GM12874 (cell line): ENCODE measurements around the gene PTTG1.

Experiments used
- TF ChIP-seq, protein P1 (sequence below): IDR thresholded peaks from 2 replicates; pipeline ENCODE4 v1.5.1; 2011; ENCODE audit warnings: low read depth, mild to moderate bottlenecking, control low read depth, low read length, moderate library complexity; ENCODE audit not compliant: insufficient read depth

PTTG1 gene

DNA sequence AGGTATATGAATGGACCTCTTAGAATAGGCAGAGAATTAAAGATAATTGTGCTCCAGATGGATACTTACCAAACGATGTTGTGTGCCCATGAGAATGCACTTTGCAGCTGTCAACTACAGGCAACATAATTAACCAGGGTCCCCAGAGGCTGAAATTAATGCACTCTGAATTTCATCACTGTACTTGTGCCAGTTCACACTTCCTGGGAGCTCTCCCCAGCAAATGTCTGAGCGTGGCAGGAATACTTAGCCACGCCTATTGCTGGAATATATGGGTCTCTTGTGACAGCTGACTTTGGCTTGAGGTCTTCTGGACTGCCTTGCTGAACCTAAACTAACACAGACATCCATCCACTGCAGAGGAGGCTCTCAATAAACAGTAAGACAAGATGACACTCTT is 39.3 kb upstream of the PTTG1 start:
- TF ChIP-seq, protein P1, sequence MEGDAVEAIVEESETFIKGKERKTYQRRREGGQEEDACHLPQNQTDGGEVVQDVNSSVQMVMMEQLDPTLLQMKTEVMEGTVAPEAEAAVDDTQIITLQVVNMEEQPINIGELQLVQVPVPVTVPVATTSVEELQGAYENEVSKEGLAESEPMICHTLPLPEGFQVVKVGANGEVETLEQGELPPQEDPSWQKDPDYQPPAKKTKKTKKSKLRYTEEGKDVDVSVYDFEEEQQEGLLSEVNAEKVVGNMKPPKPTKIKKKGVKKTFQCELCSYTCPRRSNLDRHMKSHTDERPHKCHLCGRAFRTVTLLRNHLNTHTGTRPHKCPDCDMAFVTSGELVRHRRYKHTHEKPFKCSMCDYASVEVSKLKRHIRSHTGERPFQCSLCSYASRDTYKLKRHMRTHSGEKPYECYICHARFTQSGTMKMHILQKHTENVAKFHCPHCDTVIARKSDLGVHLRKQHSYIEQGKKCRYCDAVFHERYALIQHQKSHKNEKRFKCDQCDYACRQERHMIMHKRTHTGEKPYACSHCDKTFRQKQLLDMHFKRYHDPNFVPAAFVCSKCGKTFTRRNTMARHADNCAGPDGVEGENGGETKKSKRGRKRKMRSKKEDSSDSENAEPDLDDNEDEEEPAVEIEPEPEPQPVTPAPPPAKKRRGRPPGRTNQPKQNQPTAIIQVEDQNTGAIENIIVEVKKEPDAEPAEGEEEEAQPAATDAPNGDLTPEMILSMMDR: no peak

DNA sequence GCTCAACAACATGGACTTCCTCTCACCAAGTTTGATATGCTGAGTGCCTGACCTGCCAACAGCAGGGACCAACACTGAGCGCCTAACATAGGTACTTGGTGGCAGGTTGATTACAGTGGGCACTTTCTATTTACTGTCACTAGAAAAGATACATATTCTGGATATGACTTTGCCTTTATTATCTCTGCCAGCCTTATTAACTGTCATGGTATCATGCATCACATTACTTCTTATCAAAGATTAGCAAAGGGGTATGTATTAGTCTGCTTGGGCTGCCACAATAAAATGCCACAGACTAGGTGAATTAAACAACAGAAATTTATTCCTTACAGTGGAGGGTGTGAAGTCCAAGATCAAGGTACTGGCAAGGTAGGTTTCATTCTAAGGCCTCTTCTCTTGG is 37.0 kb upstream of the PTTG1 start:
- TF ChIP-seq, protein P1: no peak

DNA sequence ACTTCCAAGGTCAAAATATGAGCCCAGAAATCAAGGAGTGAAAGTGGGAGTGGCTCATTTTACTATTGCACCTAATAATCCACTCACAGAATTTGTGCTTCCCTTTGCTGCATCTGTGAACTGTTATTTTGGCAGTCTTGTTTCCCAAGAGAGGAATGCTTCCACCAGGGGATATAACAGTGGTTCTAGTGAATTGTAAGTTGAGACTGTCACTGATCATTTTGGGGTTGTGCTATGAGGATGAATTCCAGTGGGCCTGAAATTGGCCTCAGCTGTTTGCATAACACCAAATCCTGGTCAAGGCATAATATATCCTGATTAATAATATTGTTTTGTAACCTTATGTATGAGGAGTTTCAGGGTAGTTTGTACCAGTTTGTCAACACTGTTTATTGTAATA is 36.2 kb upstream of the PTTG1 start:
- TF ChIP-seq, protein P1: no peak

DNA sequence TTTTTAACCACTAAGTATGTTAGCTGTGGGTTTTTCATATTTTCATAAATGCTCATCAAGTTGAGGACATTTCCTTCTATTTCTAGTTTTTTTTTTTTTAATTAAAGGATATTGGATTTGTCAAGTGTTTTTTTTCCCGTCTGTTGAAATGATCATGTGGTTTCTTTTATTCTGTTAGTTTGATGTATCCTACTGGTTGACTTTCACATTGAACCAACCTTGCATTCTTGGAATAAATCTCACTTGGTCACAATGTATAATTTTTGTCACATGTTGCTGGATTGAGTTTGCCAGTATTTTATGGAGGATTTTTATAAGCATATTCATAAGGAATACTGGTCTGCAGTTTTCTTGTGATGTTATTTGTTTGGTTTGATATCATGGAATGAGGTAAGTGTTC is 34.2 kb upstream of the PTTG1 start:
- TF ChIP-seq, protein P1: no peak

DNA sequence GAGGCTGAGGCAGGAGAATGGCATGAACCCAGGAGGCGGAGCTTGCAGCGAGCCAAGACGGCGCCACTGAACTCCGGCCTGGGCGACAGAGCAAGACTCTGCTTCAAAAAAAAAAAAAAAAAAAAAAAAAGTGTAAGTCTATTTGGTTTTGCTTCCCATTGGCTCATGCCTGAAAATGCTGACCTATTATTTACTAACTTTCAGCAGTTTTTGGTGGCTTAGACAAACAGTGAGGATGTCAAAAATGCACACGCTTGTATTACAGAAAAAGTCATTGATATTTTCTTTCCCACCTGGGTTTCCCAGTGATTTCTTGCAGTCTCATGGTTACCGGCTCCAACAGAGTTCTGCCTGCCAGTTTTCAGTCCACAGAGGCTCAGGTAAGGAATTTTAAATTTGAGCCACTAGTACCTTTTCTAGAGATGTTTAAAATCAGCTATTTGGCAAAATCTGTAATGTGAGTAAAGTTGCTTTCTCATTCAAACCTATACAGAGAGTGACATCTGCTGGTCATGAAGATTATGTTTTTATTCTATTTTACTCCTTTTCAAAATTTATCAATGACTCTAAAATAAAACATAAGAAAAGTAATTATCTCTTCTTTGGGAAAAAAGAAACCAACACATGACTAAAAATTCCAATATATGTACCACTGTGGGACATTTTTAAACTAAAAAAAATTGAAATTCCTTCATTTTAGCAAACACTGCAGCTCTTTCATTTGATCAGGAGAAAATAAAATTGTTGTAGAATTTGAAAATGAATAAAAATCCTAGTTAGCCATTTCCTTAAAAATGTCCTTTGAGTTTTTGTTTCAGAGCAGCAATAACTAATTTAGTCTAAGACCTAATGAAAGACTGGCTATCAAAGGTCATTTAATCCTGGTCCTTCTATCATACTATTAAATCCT is 30.6 kb upstream of the PTTG1 start:
- TF ChIP-seq, protein P1: peak; percentile 32; the same call in 1 of the 2 replicates

DNA sequence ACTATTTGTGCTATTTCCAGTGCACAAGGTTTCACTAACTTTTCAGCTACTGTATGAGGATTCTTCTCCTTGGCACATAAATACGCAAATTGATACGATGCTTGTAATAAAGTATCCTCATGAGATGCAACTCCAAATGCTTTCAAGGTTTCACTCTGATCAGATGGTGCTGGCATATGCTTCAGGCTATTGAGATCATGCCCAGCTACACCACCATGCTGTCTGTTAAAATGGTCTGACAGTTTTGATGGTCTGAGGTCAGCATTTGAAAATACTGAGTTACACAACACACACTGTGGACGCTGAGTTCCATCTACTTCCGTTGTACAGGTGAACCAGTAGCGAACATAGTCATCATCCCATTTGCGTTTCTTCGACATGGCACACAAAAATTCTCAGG is 26.5 kb upstream of the PTTG1 start:
- TF ChIP-seq, protein P1: no peak

DNA sequence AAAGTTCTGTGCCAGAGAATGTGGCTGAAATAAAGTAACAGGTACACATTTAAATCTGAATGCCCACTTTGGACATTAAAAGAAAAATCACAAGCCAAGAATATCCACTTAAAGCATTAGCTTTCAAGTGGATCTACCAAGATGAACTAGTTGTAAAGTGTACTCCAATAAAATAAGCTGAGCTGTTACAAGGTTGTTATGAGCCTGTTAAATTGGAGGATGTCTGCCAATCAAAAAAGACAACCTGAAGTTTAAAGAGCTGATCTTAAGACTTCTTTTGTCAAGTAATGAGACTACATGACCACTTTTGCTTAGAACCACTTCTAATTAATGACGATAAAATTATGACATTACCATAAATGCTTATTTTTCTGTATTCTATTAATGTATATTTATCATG is 24.2 kb upstream of the PTTG1 start:
- TF ChIP-seq, protein P1: no peak
